Endothelial cell of umbilical vein (primary cell): ENCODE results near the gene PTF1A. TPM values are rescaled to one million over a fixed set of nuclear protein-coding genes. Genes with fewer than 3 reads are reported as not detected.
A peak's percentile ranks its signal among the peaks of the same experiment; 100 is the strongest.

Experiments
- BruUV-seq: library from RNA; stranded (reverse); fragments of 400-500 nt; replicated peaks from 2 replicates; lab custom pipeline; 2021; lab: Mats Ljungman, UMichigan
- CTCF ChIA-PET: fragments of 300-600, 350-600 bp; sonication (Branson Sonifier 250); formaldehyde crosslinking; loops from one replicate; lab custom pipeline; 2021; ENCODE audit warnings: antibody characterized with exemption, inconsistent platforms; lab: Charles Lee
- POLR2A ChIA-PET: fragments of 300-600, 350-600 bp; sonication (Branson Sonifier 250); formaldehyde crosslinking; loops from one replicate; lab custom pipeline; 2021; ENCODE audit warnings: antibody characterized with exemption, inconsistent platforms; lab: Charles Lee
- DNase-seq: peaks from one replicate; pipeline ENCODE4 v3.0.0-alpha.2; 2011; ENCODE audit warnings: low read depth, low spot score
- FAIRE-seq: peaks from 2 replicates; lab custom pipeline; 2011; peaks lifted over from hg19 to GRCh38; lab: Jason Lieb, UNC
- H2AFZ ChIP-seq: 2 replicates; pipeline ENCODE4 v1.6.0; 2012; ENCODE audit warnings: low read depth, low read length, control low read depth, inconsistent platforms
- H3K27ac ChIP-seq: 2 replicates; pipeline ENCODE4 v1.5.1; 2011; ENCODE audit warnings: low read depth, mild to moderate bottlenecking, control low read depth, low read length, moderate library complexity; ENCODE audit not compliant: insufficient read depth
- H3K27me3 ChIP-seq, 2 experiments: 2 replicates each; pipeline versions ENCODE4 v1.6.0 to v1.6.1; 2011; ENCODE audit warnings: low read length in 2 of 2, mixed read lengths in 1 of 2; ENCODE audit not compliant: control insufficient read depth in 2 of 2, insufficient read depth in 2 of 2
- H3K36me3 ChIP-seq, 2 experiments: 2 replicates in 1 of 2; 3 replicates in 1 of 2; pipeline ENCODE4 v1.5.1; 2011; ENCODE audit warnings: low read length in 2 of 2, mild to moderate bottlenecking in 1 of 2, moderate library complexity in 1 of 2; ENCODE audit not compliant: control insufficient read depth in 2 of 2, insufficient read depth in 2 of 2; ENCODE audit errors: extremely low read depth in 1 of 2
- H3K4me1 ChIP-seq: 3 replicates; pipeline ENCODE4 v1.5.1; 2011; ENCODE audit warnings: mild to moderate bottlenecking, low read length; ENCODE audit not compliant: control insufficient read depth, insufficient read depth; ENCODE audit errors: extremely low read depth
- H3K4me2 ChIP-seq: 2 replicates; pipeline ENCODE4 v1.6.1; 2011; ENCODE audit warnings: low read length, control low read depth, mixed read lengths; ENCODE audit not compliant: insufficient read depth
- H3K4me3 ChIP-seq, 3 experiments: fragments of 200-600 bp in 1 of 3; sonication (generic), shearing (Covaris generic) in 1 of 3; replicated peaks in 1 of 3; 2 replicates each; pipeline ENCODE4 v1.5.1; 2011 to 2016; ENCODE audit warnings: control low read depth in 3 of 3, low read length in 3 of 3, mild to moderate bottlenecking in 2 of 3, inconsistent platforms in 1 of 3, low read depth in 1 of 3, moderate library complexity in 1 of 3; ENCODE audit not compliant: insufficient read depth in 1 of 3
- H3K79me2 ChIP-seq: 2 replicates; pipeline ENCODE4 v1.6.0; 2012; ENCODE audit warnings: low read length, inconsistent platforms; ENCODE audit not compliant: control insufficient read depth, insufficient read depth
- H3K9ac ChIP-seq: replicated peaks from 2 replicates; pipeline ENCODE3; 2011; ENCODE audit warnings: low read length, control low read depth; ENCODE audit not compliant: insufficient read depth; ENCODE audit errors: extremely low read depth
- H3K9me1 ChIP-seq: replicated peaks from 3 replicates; pipeline ENCODE4 v1.6.0; 2011; ENCODE audit warnings: mild to moderate bottlenecking, low read length; ENCODE audit not compliant: control insufficient read depth, insufficient read depth; ENCODE audit errors: extremely low read depth
- H3K9me3 ChIP-seq: replicated peaks from 2 replicates; pipeline ENCODE4 v1.5.1; 2012; ENCODE audit warnings: low read length, inconsistent platforms; ENCODE audit not compliant: control insufficient read depth, insufficient read depth
- H4K20me1 ChIP-seq: replicated peaks from 2 replicates; pipeline ENCODE3; 2011; ENCODE audit warnings: mild to moderate bottlenecking, low read length; ENCODE audit not compliant: control insufficient read depth, insufficient read depth; ENCODE audit errors: extremely low read depth
- CTCF ChIP-seq, 2 donors: IDR thresholded peaks; 1 replicate in 1 of 2; 2 replicates in 1 of 2; pipeline ENCODE4 v1.5.1; 2011; ENCODE audit warnings: low read length in 2 of 2, mild to moderate bottlenecking in 2 of 2, moderate library complexity in 2 of 2, control low read depth in 1 of 2, inconsistent platforms in 1 of 2, low read depth in 1 of 2; ENCODE audit not compliant: insufficient read depth in 1 of 2; ENCODE audit errors: extremely low read depth in 1 of 2
- EZH2 ChIP-seq: IDR thresholded peaks from 2 replicates; pipeline ENCODE4 v1.6.1; 2012; ENCODE audit warnings: borderline replicate concordance, low read depth, mild to moderate bottlenecking, moderate library complexity, low read length, inconsistent platforms; ENCODE audit not compliant: severe bottlenecking
- FOS ChIP-seq: IDR thresholded peaks from 2 replicates; pipeline ENCODE4 v1.6.1; 2011; ENCODE audit warnings: mild to moderate bottlenecking, low read length, moderate library complexity, borderline replicate concordance; ENCODE audit not compliant: insufficient read depth
- GATA2 ChIP-seq: IDR thresholded peaks from 2 replicates; pipeline ENCODE4 v1.7.0; 2011; ENCODE audit warnings: low read depth, mild to moderate bottlenecking, moderate library complexity, mixed read lengths, low read length; ENCODE audit not compliant: insufficient read length, insufficient read depth
- JUN ChIP-seq: IDR thresholded peaks from 2 replicates; pipeline ENCODE4 v1.6.1; 2011; ENCODE audit warnings: borderline replicate concordance, low read depth; ENCODE audit not compliant: insufficient read length, insufficient read depth
- MYC ChIP-seq: IDR thresholded peaks from one replicate; pipeline ENCODE4 v1.6.1; 2011; ENCODE audit warnings: mild to moderate bottlenecking, low read depth, low read length
- POLR2A ChIP-seq: IDR thresholded peaks from 2 replicates; pipeline ENCODE4 v1.6.1; 2012; ENCODE audit warnings: low read depth, mild to moderate bottlenecking, control low read depth, low read length
- POLR2AphosphoS5 ChIP-seq: IDR thresholded peaks from 2 replicates; pipeline ENCODE4 v1.6.1; 2012; ENCODE audit warnings: low read depth, mild to moderate bottlenecking, control low read depth, low read length, moderate library complexity; ENCODE audit not compliant: insufficient read depth
- dilution Hi-C: fragments of 300-500 bp; cut with MboI; formaldehyde crosslinking; loops from one replicate; pipeline ENCODE4 v1.15.0; 2019; ENCODE audit warnings: low sequenced_read_pairs; ENCODE audit not compliant: extremely low pct_ligation_motif_present
- intact Hi-C: fragments of 100-400 bp; cut with micrococcal nuclease; formaldehyde crosslinking; loops from one replicate; pipeline ENCODE4 v1.10.0; 2022
- polyA plus RNA-seq, 4 experiments: library from polyadenylated mRNA; depleted of rRNA in 3 of 4; stranded (reverse) in 3 of 4; unstranded in 1 of 4; fragments of >200 nt; gene quantifications; 2 replicates each; pipeline versions ENCODE4 v1.2.1 to v1.2.3, GENCODE V29; 2011 to 2012; ENCODE audit warnings: missing spikeins in 1 of 4
- total RNA-seq: library from RNA; stranded (reverse); gene quantifications from 2 replicates; pipeline ENCODE4 v1.2.3, GENCODE V29; 2021
- TF ChIP-seq, protein P1 (sequence below): IDR thresholded peaks from 2 replicates; pipeline ENCODE4 v1.6.1; 2011; ENCODE audit not compliant: insufficient read depth, insufficient read length

PTF1A gene
- total and polyA plus RNA-seq, 2 donors (not counting 3 experiments of a cell fraction or from before 2014, with no cell fraction given), result not detected

DNA sequence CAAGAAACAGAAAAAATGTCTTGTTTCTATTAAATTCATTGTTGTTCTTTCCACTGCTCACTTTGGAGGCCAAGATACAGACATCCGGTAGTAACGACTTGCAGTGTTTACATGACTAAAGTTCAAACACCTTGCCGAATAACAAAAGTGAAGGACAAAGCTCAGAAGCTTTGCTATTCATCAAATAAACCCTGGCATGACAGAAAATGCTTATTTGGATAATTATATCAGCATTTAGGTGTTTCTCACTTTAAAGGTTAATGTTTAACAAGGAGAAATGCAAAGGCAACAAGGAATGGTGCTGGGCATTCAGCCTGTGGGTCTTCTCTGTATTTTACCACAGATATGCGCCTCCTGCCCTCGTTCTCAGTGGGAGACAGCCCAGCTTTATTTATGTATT, 5.4 kb upstream of the PTF1A start:
- dilution Hi-C loops (no loop called here), intact Hi-C loops (no loop called here)
- Histone ChIP-seq H3K4me1 (no peaks in the 10 kb centered on the region), H3K4me2 (no peak overlapping the region), H3K9ac (no peak overlapping the region), H3K79me2 (no peaks in the 10 kb centered on the region), H3K9me1 (no peaks in the 10 kb centered on the region), H3K4me3 (no peak overlapping the region), H3K9me3 (no peaks in the 10 kb centered on the region), H3K27me3 (peaks cover 19 to 24% of the 10 kb centered on the region in 2 experiments), H3K27ac (no peak overlapping the region), H2AFZ (no peak overlapping the region), H4K20me1 (no peaks in the 10 kb centered on the region), H3K36me3 (no peaks in the 10 kb centered on the region)
- TF ChIP-seq JUN, result no peak
- TF ChIP-seq, protein P1, sequence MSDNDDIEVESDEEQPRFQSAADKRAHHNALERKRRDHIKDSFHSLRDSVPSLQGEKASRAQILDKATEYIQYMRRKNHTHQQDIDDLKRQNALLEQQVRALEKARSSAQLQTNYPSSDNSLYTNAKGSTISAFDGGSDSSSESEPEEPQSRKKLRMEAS, result no peak
- TF ChIP-seq POLR2AphosphoS5, result no peak
- TF ChIP-seq CTCF (IDR thresholded peaks at IDR 0.05; ENCODE audit: extremely low read depth in 1 of 2, insufficient read depth in 1 of 2, low read depth in 1 of 2, low read length in 2 of 2), result no peak
- TF ChIP-seq EZH2, result no peak
- no peak for TF ChIP-seq FOS
- TF ChIP-seq POLR2A, result no peak
- TF ChIP-seq GATA2, result no peak
- TF ChIP-seq MYC, result no peak
- ChIA-PET POLR2A (no interaction called here), CTCF (no interaction called here)
- peak; percentile 5 for DNase-seq
- no TSS peak for BruUV-seq
- no peak for FAIRE-seq
